Ishikawa (cell line): ENCODE measurements around the gene SLC7A1.

Experiments used
- TCF12 ChIP-seq: IDR thresholded peaks from 2 replicates; pipeline ENCODE4 v1.6.1; 2012; ENCODE audit warnings: low read depth
- YY1 ChIP-seq: IDR thresholded peaks from 2 replicates; pipeline ENCODE4 v1.6.1; 2012; ENCODE audit warnings: low read depth
- TF ChIP-seq, protein P1 (sequence below): IDR thresholded peaks from 2 replicates; pipeline ENCODE4 v1.6.1; 2012

DNA sequence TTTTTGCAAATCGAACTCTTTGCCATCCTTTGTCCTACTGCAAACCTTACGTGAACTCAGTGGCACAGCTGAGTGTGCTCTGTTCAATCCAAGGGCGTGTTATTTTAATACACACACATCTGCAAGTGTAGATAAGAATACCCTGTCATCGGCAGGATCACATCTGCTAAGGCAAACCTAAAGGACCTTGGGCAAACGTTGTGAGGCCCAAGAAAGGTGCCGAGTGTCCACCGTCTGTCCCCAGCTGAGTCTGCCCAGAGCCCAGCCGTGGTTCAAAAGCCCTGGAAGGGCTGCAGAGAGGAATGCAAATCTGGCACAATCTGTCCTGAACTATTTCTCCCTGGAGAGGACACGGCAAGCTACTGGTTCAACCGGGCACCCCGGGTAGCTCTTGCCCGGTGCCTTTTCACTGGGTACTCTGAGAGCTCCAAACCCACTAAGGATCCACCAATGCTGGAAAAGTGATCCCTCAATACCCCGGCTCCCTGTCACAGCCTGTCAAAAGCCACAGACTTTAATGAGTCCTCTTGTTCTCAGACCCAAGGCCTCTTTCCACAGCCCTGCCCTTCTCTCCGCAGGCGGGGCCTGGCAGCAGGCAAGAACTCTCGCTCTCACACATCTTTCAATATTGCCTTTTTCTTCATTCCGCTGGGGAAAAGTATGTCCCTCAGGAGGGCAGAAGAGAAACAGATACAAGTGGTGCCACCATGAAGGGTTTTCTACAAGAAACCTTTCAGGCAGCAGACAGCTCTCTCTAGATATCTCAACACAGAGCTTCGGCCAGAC lies 17.0 kb downstream of the SLC7A1 start:
- TF ChIP-seq TCF12 (no peak), YY1 (no peak)
- TF ChIP-seq, protein P1, sequence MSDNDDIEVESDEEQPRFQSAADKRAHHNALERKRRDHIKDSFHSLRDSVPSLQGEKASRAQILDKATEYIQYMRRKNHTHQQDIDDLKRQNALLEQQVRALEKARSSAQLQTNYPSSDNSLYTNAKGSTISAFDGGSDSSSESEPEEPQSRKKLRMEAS: no peak
